Breast epithelium (tissue), 4 donors: Measurements from ENCODE around the gene TSPAN4. TPM values are rescaled to one million over a fixed set of nuclear protein-coding genes. Genes with fewer than 3 reads are reported as not detected.

Source experiments
- DNase-seq, 2 donors: peaks; one replicate each; pipeline ENCODE4 v3.0.0-alpha.2; 2019; ENCODE audit warnings: low spot score in 2 of 2
- H3K27ac ChIP-seq, 2 donors: fragments of 200-600 bp; sonication (generic) in 1 of 2; one replicate each; pipeline ENCODE4 v1.5.1; 2016 to 2019; ENCODE audit warnings: mild to moderate bottlenecking in 1 of 2
- H3K27me3 ChIP-seq, 2 donors: fragments of 200-600 bp; sonication (generic) in 1 of 2; one replicate each; pipeline versions ENCODE4 v1.5.1 to v1.6.0; 2017 to 2019; ENCODE audit warnings: control low read depth in 1 of 2, mild to moderate bottlenecking in 1 of 2
- H3K36me3 ChIP-seq: fragments of 200-600 bp; one replicate; pipeline ENCODE4 v1.5.1; 2019
- H3K4me1 ChIP-seq, 2 donors: fragments of 200-600 bp; sonication (generic); one replicate each; pipeline ENCODE4 v1.5.1; 2016 to 2019; ENCODE audit warnings: control low read depth in 1 of 2
- H3K4me3 ChIP-seq, 3 donors: fragments of 200-600 bp; sonication (generic); 1 replicate in 2 of 3; 2 replicates in 1 of 3; pipeline ENCODE4 v1.5.1; 2016 to 2019; ENCODE audit warnings: mild to moderate bottlenecking in 3 of 3, moderate library complexity in 2 of 3
- H3K9me3 ChIP-seq, 2 donors: fragments of 200-600 bp; sonication (generic) in 1 of 2; one replicate each; pipeline ENCODE4 v1.5.1; 2016 to 2019; ENCODE audit warnings: control low read depth in 1 of 2
- POLR2A ChIP-seq: fragments of 450-650 bp; IDR thresholded peaks from one replicate; pipeline ENCODE4 v1.6.1; 2016; ENCODE audit warnings: antibody characterized with exemption, mild to moderate bottlenecking, moderate library complexity
- POLR2AphosphoS5 ChIP-seq, 3 donors: sonication (generic); formaldehyde crosslinking; IDR thresholded peaks; one replicate each; pipeline ENCODE4 v1.6.1; 2017; ENCODE audit warnings: antibody characterized with exemption in 3 of 3
- intact Hi-C: fragments of 100-400 bp; cut with DNase I; formaldehyde crosslinking; loops from one replicate; pipeline ENCODE4 v1.15.1; 2023; ENCODE audit warnings: low total_unique reads
- total RNA-seq, 3 donors: library from RNA; depleted of rRNA; stranded (reverse); fragments of >200 nt; gene quantifications; one replicate each; pipeline ENCODE4 v1.1.0, GENCODE V29; 2016
- TF ChIP-seq, protein P1 (sequence below), 3 donors: fragments of 450-650 bp; IDR thresholded peaks; one replicate each; pipeline ENCODE4 v1.5.1; 2016 to 2017; ENCODE audit warnings: antibody characterized with exemption in 3 of 3, mild to moderate bottlenecking in 3 of 3, moderate library complexity in 3 of 3

Gene TSPAN4
- total RNA-seq, 3 donors from 2014 or later, result 72.4 to 217 (median 107) TPM

DNA sequence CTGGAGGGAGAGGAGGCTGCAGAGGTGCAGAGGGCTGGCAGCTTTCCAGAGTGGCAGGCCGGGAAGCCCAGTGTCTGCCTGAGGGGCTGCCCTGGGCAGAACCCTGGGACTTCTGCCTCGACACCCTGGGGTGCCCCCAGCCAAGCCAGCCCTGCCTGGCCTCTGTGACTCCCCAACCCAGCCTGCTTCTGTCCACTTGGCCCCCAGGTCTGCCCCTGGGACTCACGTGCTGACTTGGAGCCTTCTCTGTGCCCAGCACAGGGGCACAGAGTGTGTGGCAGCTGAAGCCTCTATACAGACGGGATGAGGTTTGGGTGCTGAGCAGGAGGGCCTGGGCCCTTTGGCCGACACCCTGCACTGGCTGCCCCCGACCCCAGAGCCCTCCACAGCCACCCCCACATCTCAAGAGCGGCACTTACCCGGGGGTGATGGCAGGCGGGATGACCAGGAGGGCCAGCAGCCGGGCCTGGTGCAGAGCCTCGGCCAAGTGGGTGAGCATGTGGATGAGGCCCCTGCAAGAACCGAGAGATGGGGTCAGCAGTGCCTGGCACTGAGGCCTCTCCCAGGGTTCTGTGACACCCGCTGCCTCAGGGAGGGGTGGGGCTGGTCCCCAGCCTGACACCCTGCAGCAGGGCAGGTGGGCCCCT lies 50.5 kb downstream of the TSPAN4 start:
- Histone ChIP-seq H3K27ac (no peak overlapping the region), H3K4me1 (no peaks in the 10 kb centered on the region), H3K36me3 (no peaks in the 10 kb centered on the region), H3K27me3 (no peaks in the 10 kb centered on the region), H3K4me3 (no peak overlapping the region), H3K9me3 (no peaks in the 10 kb centered on the region)
- TF ChIP-seq, protein P1, sequence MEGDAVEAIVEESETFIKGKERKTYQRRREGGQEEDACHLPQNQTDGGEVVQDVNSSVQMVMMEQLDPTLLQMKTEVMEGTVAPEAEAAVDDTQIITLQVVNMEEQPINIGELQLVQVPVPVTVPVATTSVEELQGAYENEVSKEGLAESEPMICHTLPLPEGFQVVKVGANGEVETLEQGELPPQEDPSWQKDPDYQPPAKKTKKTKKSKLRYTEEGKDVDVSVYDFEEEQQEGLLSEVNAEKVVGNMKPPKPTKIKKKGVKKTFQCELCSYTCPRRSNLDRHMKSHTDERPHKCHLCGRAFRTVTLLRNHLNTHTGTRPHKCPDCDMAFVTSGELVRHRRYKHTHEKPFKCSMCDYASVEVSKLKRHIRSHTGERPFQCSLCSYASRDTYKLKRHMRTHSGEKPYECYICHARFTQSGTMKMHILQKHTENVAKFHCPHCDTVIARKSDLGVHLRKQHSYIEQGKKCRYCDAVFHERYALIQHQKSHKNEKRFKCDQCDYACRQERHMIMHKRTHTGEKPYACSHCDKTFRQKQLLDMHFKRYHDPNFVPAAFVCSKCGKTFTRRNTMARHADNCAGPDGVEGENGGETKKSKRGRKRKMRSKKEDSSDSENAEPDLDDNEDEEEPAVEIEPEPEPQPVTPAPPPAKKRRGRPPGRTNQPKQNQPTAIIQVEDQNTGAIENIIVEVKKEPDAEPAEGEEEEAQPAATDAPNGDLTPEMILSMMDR (IDR thresholded peaks at IDR 0.05), result no peak
- TF ChIP-seq POLR2A, result no peak
- no peak for TF ChIP-seq POLR2AphosphoS5 (IDR thresholded peaks at IDR 0.05)
- DNase-seq, result no peak
- intact Hi-C loops, result no loop called here

DNA sequence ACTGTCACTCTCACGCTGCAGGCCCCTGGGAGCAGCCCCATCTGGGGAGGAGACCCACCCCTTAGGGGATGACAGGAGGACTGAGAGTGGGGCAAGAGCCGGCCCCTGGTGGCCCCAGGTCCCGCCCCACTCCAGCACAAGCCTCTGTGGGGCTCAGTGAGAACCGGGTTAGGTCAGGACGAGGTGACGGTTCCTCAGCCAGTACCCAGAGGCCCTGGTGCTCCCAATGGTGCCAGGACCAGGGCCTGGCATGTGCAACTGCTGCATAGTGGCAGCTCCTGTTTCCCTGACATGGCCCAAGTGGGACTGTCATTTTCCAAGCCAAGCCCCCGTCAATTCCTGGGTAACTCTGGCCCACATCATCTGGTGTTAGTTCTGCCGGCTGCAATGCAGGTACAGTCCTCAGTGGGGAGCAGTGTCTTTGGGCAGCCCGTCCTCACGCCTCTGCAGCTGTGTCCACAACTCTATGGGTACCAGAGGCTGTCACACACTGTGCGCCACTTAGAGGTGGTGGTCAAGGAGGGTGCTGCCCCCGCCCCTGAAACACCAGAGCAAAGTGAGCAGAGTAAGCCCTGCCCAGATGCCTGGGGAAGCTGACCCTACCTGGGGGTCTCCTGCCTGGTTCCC lies 52.0 kb downstream of the TSPAN4 start:
- DNase-seq, result no peak
- Histone ChIP-seq H3K27me3 (no peaks in the 10 kb centered on the region), H3K27ac (no peak overlapping the region), H3K4me3 (no peak overlapping the region), H3K4me1 (no peaks in the 10 kb centered on the region), H3K9me3 (no peaks in the 10 kb centered on the region), H3K36me3 (no peaks in the 10 kb centered on the region)
- no peak for TF ChIP-seq POLR2AphosphoS5 (IDR thresholded peaks at IDR 0.05)
- TF ChIP-seq POLR2A, result no peak
- TF ChIP-seq, protein P1 (IDR thresholded peaks at IDR 0.05), result no peak
- intact Hi-C loops, result no loop called here

DNA sequence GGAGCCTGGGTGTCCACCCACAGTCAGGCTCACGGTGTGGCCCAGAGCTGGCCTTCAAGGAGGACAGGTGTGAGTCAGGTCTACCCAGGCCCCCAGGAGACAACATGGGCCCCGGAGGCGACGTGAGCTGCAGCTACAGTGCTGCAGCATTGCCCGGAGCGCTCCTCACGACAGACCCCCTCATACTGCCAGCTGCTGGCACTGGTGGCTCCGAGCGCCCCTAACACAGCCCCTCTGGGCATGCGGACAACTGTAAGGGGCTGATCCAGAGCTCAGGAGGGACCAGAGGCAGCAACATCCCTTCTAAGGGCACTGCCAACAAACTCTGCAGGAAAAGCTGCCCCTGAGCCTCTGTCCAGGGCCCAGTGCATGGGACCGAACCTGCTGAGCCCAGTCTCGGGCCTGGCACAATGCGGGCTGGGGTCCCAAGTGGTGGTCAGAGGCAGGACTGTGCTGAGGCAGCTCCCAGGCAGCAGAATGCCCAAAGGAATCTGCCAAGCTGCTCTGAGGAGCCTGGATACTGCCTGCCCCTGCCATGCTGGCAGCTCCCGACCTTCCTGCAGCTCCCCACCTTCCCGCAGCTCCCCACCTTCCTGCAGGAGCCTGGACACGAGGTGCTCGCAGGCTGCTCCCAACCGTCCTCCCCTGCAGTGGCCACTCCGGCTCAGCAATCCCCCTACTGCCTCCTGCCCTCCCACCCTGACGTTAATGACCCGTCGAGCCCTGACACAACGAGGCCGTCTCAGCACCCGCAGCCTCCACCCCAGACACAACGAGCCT lies 52.9 kb downstream of the TSPAN4 start:
- H3K27ac ChIP-seq, result no peak overlapping the region
- no peaks in the 10 kb centered on the region for H3K4me1 ChIP-seq

DNA sequence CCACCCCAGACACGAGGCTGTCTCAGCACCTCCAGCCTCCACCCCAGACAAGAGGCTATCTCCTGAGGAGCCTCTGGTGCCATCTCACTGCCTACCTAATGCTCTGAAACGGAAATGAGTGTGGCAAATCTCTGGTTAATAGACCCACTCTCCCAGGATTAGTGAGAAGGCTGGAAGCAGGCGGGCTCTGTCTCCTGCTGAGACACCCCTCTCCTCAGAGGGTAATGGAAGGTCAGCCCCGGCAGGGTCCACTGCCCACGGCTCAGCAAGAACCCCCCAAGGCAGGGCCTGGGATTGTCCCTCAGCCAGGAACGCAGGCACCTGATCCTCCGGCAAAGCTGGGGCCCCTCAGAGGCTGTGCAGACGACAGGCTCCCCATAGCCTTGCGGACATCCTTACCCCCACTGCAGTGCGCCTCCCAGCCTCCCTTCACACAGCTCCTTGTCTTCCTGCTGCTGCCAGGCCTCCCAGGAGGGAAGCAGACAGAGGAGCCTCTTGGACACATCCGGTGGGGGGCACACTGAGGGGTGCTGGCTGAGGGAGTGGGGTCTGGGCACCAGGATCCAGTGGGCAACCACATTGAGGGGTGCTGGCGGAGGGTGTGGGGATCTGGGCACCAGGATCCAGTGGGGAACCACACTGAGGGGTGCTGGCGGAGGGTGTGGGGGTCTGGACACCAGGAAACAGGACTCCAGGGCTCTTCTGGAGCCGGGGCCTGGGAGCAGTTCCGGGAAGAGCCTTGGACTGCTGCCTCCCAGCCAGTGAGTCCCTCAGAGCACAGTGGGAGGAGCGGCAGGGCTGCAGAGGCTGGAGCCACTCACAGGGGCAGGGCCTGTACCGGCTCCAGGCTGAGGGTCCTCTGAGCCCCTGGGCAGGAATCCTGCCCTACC lies 54.8 kb downstream of the TSPAN4 start:
- peaks cover 11% of the 10 kb centered on the region for H3K36me3 ChIP-seq
- no peak overlapping the region for H3K4me3 ChIP-seq
- no peak for DNase-seq
- no peaks in the 10 kb centered on the region for H3K27me3 ChIP-seq
- no peaks in the 10 kb centered on the region for H3K9me3 ChIP-seq
- H3K27ac ChIP-seq, result no peak overlapping the region
- TF ChIP-seq, protein P1 (IDR thresholded peaks at IDR 0.05), result no peak
- intact Hi-C loops, result no loop called here
- no peaks in the 10 kb centered on the region for H3K4me1 ChIP-seq

More for the DNA sequence above, 52.9 kb downstream of the TSPAN4 start:
- TF ChIP-seq POLR2A (no peak), POLR2AphosphoS5 (IDR thresholded peaks at IDR 0.05) (no peak)
- TF ChIP-seq, protein P1 (IDR thresholded peaks at IDR 0.05), result no peak
- intact Hi-C loops, result no loop called here
- H3K36me3 ChIP-seq, result no peaks in the 10 kb centered on the region
- H3K27me3 ChIP-seq, result no peaks in the 10 kb centered on the region
- no peak for DNase-seq
- H3K9me3 ChIP-seq, result no peaks in the 10 kb centered on the region
- H3K4me3 ChIP-seq, result no peak overlapping the region
